Epithelial cell of prostate (primary cell): Measurements from ENCODE around the gene TMEM240.
"Not testable (repeated sequence)": the region's sequence is repeated elsewhere in the genome, so short reads cannot be mapped to it uniquely, and the experiment has no call there.

ENCODE experiments used
- DNase-seq: peaks from one replicate; pipeline ENCODE4 v3.0.0-alpha.2; 2011; ENCODE audit warnings: low read depth, low spot score
- H3K27ac ChIP-seq: fragments of 450-650 bp; 2 replicates; pipeline ENCODE4 v1.5.1; 2017; ENCODE audit warnings: mild to moderate bottlenecking

TMEM240 gene

DNA sequence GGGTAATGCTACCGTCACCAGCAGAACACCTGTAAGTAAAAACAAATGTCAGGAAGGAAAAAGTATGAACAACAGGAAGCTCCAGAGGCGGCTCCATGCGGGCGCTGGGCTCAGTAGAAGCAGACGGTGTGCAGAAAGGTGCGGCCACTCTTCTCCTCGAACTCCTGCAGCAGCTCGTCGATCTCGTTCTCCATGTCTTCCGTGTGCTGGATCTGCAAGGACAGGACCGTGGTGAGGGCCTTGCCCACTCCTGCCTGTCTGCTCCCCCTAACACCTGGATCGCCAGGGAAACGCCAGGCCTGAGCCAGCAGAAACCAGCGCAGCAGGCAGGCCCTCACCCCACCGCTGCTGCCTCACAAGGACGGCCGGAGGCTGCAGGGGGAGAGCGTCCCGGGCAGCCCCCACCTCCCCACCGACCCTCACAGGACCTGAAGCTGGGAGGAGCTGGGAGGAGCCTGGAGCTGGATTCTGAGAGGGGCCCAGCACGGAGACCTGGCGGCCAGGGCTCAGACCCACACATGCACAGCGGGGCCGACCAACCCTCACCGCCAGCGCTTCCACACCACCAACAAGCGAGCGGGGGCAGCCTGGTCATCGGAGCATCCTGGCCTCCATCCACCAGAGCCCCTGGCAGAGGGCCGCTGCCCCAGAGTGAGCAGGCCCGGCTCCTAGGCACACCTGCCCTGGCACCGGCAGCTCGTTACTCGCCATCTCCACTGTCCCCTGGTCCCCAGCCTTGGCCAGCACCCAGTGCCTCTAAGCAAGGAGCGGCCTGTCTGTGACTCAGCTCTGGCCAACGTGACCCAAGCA is 1.7 kb upstream of the TMEM240 start:
- H3K27ac ChIP-seq: no peak overlapping the region

DNA sequence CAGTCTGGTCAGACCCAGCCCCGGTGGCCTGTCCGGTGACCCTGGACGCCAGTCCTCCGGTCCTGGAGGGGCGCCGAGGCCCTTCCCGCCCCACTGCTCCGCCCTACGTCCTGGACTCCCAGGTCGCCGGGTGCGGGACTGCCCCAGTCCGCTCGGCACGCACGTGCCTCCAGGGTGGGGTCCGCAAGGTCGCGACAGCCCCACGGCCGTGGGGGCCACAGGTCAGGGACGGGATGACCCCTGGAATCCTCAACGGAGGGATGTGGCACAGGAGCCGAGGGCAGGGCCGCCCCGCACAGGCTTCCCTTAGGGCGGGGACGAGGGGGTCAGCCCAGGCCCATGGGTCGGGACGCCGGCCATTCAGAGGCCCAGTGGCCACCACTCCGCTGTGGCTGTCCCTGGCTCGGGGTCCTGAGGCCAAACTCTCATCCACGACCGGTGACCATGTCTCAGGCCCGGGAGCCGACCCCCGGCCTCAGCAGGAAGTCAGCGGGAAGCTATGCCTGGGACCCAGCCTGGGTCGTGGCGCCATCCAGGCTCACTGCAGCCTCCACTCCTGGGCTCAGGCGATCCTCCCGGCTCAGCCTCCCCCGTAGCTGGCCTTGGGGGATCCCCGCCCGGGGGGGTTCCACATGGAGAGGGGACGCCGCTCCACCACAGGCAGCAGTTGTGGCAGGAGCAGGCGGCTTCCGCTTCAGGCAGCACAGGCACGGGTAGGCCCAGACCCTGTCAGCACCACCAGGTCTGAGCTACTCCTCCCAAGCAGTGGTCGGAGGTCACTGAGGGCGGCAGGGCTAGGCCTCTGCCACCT is 599 bp upstream of the TMEM240 start:
- no peak for DNase-seq
- H3K27ac ChIP-seq: no peak overlapping the region

More for the DNA sequence above, 1.7 kb upstream of the TMEM240 start:
- no peak for DNase-seq

DNA sequence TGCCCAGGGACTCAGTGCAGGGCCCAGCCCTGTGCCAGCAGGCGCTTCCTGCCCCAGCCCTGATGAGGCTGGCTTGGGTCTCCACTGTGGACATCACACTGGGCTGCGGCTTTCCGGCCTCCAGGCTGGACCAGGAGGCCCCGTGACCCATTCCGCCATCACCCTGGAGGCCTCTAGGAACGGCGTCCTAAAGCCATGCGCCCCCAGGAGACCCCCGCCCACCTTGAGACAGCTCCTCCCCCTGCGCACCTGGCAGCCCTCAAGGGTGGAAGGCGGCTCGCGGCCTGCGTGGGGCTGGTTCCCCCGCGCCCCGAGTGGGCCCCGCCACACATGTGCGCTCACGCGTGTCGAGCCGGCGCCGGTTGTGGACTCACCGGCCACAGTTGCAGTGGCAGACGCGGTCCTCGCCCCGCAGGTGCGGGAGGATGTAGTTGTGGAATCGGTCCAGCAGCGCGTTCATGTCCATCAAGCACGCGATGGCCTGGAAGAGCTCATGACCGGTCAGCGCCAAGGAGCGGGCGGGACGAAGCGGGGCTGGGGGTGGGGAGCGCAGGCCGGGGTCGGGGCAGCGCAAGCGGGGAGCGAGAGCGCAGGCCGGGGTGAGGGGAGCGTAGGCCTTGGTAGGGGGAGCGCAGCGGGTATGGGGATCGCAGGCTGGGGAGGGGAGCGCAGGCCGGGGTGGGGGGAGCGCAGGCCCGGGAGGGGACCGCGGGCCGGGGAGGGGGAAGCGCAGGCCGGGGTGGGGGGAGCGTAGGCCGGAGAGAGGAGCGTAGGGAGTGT is 924 bp downstream of the TMEM240 start:
- no peak overlapping the region for H3K27ac ChIP-seq
- no peak for DNase-seq

DNA sequence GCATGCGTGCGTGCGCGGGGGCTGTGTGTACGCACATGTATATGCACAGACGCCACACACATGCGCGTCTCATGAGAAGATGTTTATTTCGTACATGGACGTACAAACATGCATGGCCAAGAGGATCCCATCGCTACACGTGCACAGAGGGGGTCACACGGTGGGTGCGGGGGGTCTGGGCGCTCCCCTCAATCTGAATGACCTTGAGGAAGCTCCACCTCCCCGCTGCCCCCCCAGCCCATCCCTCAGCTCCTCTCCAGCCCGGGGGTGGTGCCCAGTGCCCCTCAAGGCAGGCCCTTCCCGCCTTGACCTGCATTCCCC is 1.5 kb downstream of the TMEM240 start:
- H3K27ac ChIP-seq: no peak overlapping the region
- DNase-seq: no peak

DNA sequence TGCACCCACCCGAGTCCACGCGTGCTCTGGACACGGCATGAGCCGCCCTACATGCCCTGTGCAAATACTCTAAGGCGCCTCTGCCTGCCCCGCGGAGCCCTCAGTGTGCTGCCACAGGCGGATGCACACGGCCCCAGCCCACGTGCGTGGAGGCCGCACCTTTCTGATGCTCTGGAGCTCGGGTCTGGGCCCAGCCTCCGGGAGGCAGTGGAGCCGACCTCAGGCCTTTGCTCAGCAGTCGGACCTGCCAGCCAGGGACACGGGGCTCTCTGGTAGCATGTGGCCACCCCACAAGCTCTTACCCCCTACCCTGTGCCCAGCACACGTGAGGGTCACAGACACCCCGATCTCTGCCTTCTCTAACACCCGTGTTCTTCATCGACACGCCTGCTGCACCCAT is 2.1 kb downstream of the TMEM240 start:
- no peak for DNase-seq
- no peak overlapping the region for H3K27ac ChIP-seq

DNA sequence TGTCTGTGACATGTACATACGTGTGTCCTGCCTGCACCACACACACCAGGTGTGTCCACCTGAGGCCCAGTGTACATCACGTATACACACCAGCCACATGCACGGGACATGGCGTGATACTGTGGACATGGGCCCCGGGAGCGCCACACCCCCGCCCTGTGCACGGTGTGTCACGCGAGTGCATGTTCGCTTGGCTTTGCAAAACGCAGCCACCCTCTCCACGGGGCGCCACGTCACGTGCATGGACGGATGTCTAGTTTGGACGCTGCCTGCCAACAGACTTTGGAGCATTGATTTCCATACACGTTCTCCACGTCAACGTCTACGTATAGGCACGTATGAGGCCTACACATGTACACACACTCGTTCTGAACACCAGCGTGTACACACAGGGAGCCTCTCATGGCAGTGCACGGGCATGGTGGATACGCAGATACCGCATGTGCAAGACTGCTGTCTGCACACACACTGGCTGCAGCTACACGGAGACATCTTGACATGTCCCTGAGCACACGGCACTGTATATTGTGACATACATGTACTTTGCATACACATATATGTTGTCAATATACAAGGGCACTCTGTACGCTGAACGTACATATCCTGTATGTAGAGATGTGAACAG is 2.7 kb downstream of the TMEM240 start:
- DNase-seq: no peak
- no peak overlapping the region for H3K27ac ChIP-seq

DNA sequence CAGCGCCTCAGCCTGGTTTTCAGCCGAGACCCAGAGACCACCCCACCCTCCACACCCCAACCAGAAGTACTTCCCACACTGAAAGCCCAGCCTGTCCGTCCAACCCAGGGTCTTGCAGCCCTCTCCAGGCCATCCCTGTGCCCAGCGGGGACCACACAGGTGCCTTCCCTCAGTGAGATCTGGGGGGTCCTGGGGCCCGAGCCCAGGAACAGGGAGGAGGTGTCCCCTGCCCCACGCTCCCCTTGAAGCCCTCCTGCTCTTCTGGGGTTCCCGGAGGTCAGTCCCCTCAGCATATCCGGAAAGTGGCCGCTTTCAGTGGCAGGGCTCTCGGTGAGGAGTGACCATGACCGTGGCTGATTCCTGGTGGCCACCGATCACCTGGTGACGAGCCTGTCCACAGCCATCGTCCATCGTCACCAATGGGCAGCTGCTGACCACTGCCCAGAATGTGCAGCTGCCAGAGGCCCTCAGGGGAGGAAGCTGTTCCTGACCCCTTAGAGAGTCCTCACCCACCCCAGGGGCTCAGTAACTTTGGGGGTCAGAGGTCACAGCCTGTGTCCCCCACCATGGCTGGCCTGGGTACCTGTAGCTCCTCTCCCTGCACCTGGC is 3.4 kb downstream of the TMEM240 start:
- H3K27ac ChIP-seq: no peak overlapping the region
- no peak for DNase-seq

DNA sequence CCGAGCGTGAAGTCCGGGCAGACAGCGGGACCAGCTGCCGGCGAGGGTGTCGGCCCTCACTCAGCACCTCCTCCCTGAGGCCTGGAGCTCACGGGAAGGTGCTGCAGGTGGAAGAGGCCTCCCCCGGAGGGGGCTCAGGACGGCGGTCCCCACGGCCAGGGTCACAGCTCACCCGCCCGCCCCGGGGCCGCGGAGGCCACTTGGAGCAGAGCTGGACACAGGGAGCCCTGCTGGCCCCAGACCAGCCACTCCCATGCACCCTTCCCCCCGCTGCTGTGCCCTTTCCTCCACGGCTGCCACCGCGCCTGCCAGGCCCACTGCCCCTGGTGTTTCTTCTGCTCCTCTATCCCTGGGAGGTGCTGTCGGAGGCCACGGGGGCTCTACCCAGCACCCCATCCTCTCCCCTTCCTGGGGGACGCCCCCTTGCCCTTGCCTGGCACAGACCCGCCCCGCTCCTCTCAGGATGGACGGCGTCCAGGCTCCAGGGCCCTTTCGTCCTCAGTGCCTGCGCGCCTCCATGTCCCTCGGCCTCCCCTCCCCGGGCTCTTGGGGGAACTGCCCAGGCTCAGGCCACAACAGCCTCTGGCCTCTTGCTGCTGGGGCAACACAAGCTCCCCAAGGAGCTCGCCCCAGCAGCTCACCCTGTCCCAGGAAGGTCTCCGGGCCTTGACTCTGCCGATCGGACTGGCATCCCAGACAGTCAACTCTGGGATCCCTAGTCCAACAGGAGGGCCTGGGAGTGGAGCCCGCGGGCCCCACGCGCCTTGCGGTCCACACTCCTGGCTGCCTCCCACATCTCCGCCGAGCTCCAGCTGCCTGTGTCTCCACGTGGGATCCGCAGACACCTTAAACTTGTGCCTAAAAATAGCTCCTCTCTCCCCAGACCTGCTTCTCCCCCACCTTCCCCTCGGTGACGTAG is 4.1 kb downstream of the TMEM240 start:
- no peak overlapping the region for H3K27ac ChIP-seq
- no peak for DNase-seq

DNA sequence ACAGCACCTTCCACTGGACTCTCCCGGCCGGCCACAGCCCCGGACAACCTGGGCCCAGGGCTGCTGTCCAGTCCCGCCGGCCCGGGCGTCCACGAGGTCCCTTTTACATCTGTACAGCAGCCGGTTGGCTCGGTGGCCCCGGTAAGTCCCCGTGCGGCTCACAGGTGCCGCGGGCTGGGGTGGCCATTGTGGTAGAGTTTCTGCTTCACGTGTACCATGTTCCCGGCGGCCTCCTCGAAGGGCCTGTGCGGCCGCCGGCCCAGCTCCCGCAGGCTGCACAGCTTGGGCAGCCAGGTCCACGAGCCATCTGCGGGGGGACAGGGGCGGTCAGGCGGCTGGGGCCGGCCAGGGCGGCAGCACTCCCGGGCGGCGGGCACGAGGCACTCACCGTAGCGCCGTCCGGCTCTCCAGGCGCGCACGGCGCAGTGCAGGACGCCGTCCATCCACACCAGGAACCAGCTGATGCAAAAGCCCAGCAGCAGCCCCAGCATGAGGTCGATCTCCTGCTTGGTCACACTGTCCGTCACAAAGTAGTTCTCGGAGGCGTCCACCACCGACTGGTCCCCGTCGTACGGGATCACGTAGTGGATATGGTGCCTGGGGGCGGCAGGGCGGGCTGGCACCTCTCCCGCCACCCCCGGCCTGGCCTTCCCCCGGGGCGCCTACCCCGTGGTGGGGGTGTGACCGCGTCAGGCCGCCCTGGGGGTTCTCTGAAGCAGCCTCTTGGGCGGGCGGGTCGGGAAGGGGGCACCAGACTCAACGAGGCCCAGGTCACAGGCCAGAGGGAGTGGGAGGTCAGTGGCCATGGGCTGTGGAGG is 5.0 kb downstream of the TMEM240 start:
- no peak overlapping the region for H3K27ac ChIP-seq
- DNase-seq: no peak

DNA sequence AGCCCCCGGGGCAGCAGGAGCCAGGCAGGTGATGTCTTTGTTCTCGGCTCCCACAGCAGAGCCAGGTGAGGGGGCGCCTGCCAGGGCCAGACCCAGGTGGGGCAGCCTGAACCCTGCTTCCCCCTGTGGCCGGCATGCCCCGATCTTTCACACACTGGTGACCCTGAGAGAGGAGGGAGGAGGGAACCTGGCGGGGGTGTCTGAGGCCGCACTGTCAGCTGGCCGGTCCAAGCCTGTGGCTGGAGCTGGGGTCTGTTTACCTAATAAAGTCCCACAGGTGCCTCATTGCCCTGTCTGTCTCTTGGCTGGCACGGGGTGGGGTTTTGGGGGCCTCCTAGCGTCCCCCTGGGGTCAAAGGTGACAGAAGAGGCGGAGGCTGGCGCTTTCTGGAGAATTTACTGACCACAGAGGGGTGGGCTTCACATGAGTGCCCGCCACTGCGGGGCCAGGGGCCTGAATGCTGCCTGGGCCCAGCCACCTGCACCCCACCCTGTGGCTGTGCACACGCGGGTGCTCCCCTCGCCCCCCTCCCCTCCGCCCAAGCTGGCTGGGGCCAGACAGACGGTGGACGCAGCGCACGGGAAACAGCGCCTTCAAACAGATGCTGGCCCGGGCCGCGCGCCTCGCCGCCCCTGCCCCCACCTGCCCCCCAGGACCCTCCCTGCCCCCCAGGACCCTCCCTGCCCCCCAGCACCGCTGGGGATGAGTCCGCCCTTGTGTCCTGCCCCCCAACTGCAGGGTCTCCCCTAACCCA is 5.8 kb downstream of the TMEM240 start:
- no peak overlapping the region for H3K27ac ChIP-seq
- no peak for DNase-seq

DNA sequence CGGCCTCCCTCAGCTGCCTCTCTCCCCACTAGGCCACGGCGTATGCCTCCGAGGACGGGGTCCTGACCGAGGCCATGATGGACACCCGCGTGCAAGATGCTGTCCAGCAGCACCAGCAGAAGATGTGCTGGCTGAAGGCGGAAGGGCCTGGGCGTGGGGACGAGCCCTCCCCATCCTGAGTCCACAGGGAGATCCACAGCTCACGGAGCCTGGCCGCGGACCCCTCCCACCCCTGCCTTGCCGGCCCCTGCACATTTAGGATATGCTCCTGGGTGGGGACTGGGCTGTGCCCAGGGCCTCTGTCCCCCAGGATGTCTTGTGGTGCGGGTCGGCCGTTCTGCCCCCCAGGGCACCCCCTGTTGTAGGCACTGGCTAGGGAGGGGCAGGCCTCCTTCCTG is 6.5 kb downstream of the TMEM240 start:
- not testable (repeated sequence) for DNase-seq, H3K27ac ChIP-seq

DNA sequence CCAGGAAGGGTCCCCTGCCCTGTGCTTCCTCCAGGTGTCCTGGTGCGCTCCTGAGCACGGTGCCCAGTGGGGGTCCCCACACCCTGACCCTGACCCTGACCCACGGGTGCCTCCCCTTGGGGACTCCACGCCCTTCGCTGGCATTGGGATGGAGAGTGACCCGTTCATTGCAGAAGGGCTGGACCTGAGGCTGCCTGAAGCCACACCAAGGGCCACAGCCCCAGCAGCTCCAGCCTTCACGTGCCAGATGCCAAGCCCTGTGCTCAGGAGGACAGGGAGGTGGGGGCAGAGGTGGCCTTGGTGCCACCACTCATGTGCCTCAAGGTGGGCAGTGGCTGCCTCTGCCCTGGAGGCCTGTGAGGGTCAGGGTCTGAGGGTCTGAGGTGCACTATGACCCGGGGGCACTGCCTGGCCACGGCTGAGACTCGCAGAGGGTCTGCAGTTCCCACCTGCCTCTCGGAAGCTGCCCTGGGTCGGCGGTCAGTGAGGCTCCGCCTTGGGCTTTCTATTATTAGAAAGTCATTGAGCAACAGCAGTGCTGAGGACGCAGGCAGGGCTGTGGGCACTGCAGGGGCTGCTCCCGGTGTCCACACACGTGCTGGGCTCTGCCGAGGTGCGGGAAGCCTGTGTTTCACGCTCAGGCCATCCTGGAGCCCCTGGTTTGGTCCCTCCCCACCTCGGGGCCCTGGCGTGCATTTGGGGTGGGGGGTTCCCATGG is 7.1 kb downstream of the TMEM240 start:
- H3K27ac ChIP-seq, DNase-seq: not testable (repeated sequence)

DNA sequence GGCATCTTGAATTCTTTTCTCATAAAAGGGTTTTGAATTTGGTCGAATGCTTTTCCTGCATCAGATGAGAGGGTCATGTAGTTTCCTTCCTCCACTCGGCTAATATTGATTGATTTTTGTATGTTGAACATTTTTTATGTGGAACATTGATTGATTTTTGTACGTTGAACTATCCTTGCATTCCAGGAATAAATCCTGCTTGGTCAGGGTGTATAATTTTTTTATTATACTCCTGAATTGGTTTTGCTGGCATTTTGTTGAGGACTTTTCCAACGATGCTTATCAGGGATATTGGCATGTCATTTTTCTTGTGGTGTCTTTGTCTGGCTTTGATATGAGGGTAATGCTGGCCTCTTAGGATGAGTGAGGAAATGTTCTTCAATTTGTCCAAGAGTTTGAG is 8.5 kb downstream of the TMEM240 start:
- DNase-seq: no peak
- H3K27ac ChIP-seq: no peak overlapping the region

DNA sequence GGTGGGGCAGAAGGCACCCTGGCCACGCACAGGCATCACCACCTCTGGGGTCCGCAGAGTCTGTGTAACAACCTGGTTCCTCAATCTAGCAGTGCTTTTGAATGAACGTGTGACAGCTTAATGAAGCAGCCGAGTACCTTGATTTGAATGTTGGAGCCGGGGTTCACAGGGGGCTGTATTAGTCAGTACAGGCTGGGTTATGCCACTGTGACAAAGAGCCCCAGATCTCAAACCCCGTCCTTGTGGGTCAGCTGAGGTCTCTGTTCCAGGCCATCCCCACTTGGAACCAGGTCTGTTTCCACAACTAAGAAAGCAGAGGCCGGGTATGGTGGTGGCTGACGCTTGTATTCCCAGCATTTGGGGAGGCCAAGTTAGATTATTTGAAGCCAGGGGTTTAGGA is 10.5 kb downstream of the TMEM240 start:
- no peak for DNase-seq

DNA sequence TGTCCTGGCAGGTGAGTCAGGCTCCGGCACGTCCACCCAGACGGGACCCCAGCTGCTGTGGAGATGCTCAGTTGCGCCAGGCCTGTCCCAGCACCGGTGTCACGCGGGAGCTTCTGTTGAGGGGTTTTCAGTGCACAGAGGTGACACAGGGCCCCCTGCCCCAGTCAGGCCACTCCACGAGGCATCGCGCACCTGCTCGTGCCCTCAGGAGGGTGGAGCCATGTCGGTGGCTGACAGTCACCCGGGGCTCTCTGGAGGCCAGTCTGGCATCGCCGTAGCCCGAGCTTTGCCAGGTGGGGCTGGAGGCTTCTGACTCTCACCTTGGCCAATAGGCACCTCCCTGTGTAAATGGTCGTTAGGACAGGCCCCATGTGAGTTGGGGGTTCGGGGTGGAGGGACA is 11.1 kb downstream of the TMEM240 start:
- H3K27ac ChIP-seq: no peak overlapping the region
- DNase-seq: no peak

More for the DNA sequence above, 10.5 kb downstream of the TMEM240 start:
- H3K27ac ChIP-seq: no peak overlapping the region

DNA sequence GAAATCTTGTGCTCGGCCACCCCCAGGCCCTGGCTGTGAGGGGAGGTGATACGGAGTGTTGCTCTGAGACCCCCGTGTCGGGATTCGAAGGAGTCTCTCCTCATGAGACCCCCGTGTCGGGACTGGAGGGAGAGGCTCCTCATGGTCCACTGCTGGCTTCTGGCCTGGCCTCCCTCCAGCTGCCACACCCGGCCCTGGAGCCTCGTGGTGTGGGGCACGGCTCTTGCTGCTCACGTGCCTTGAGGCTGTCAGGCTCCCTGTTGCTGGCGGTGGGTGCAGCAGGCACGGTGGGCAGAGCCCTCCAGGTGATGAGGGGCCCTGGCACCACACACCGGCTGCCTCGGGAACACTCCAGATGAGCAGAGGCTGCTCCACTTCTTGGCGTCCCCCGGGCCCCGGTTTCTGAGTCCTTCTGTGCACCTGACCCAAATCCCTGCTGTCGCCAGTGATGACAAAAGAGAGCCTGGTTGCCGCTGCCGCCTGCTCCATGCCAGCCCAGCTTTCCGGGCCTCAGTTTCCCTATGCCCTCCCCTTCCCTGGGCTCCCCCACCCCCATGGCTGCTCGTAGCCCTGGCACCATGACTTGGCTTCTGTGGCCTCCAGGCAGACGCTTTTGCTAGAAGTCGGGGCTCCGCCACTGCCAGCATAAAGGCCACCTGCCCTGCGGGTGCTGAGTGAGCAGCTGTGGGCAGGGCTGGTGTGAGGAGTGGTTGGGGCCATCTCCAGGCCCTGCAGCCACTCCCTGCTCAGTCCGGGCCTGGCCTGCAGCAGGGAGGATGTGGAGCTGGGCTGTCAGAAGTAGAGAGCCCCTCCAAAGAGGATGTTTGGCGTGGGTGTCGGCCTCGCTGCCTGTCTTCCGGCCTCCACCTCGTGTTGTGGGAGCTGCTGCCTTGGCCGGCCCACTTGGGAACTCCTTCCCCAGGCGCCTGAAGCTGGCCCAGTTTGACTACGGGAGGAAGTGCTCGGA is 11.8 kb downstream of the TMEM240 start:
- no peak for DNase-seq
- H3K27ac ChIP-seq: no peak overlapping the region
